CD8-positive, alpha-beta memory T cell (primary cell): ENCODE results near the gene AP3B2. TPM values are rescaled to one million over a fixed set of nuclear protein-coding genes. Genes with fewer than 3 reads are reported as not detected.

Experiments used
- CTCF ChIA-PET: fragments of 350-600 bp; sonication (Branson Sonifier 250); formaldehyde crosslinking; loops from one replicate; lab custom pipeline; 2021; ENCODE audit warnings: antibody characterized with exemption; lab: Charles Lee
- POLR2A ChIA-PET: fragments of 350-600 bp; sonication (Branson Sonifier 250); formaldehyde crosslinking; loops from one replicate; lab custom pipeline; 2021; ENCODE audit warnings: antibody characterized with exemption; lab: Charles Lee
- DNase-seq, 5 donors: peaks; one replicate each; pipeline versions ENCODE4 v3.0.0 to v3.0.0-alpha.2; 2020 to 2022; ENCODE audit warnings: mixed read lengths in 1 of 5
- H3K27ac ChIP-seq: one replicate; pipeline ENCODE4 v1.7.0; 2013; ENCODE audit warnings: low read depth, mild to moderate bottlenecking, low read length, moderate library complexity
- H3K27me3 ChIP-seq: 2 replicates; pipeline ENCODE4 v1.7.0; 2013; ENCODE audit warnings: low read length, mild to moderate bottlenecking; ENCODE audit not compliant: insufficient read depth, poor library complexity, severe bottlenecking
- H3K36me3 ChIP-seq: 2 replicates; pipeline ENCODE4 v1.7.0; 2013; ENCODE audit warnings: mild to moderate bottlenecking, low read length, moderate library complexity; ENCODE audit not compliant: insufficient read depth
- H3K4me1 ChIP-seq: 2 replicates; pipeline ENCODE4 v1.7.0; 2013; ENCODE audit warnings: mild to moderate bottlenecking, low read length, moderate library complexity; ENCODE audit not compliant: insufficient read depth
- H3K4me3 ChIP-seq: 2 replicates; pipeline ENCODE4 v1.7.0; 2013; ENCODE audit warnings: mild to moderate bottlenecking, low read length
- H3K9me3 ChIP-seq: 2 replicates; pipeline ENCODE4 v1.7.0; 2013; ENCODE audit warnings: mild to moderate bottlenecking, low read length
- H3K27ac Mint-ChIP-seq, 8 donors: one replicate each; pipeline ENCODE4 v1.8.0; 2020 to 2021; ENCODE audit warnings: mixed read lengths in 8 of 8, mild to moderate bottlenecking in 6 of 8, inconsistent platforms in 3 of 8, moderate library complexity in 3 of 8
- H3K27me3 Mint-ChIP-seq, 2 donors: one replicate each; pipeline ENCODE4 v1.8.0; 2020 to 2021; ENCODE audit warnings: mixed read lengths in 2 of 2, mild to moderate bottlenecking in 1 of 2, moderate library complexity in 1 of 2
- H3K36me3 Mint-ChIP-seq, 3 donors: one replicate each; pipeline ENCODE4 v1.8.0; 2020 to 2021; ENCODE audit warnings: mixed read lengths in 3 of 3, inconsistent platforms in 1 of 3, mild to moderate bottlenecking in 1 of 3
- H3K4me1 Mint-ChIP-seq, 3 donors: one replicate each; pipeline ENCODE4 v1.8.0; 2020 to 2021; ENCODE audit warnings: mixed read lengths in 3 of 3, inconsistent platforms in 1 of 3, mild to moderate bottlenecking in 1 of 3
- H3K4me3 Mint-ChIP-seq, 7 donors: one replicate each; pipeline ENCODE4 v1.8.0; 2020 to 2021; ENCODE audit warnings: mixed read lengths in 7 of 7, mild to moderate bottlenecking in 6 of 7, moderate library complexity in 4 of 7, inconsistent platforms in 2 of 7
- H3K9me3 Mint-ChIP-seq, 5 donors: one replicate each; pipeline ENCODE4 v1.8.0; 2020 to 2022; ENCODE audit warnings: mixed read lengths in 5 of 5, mild to moderate bottlenecking in 3 of 5, moderate library complexity in 2 of 5, inconsistent platforms in 1 of 5
- polyA plus RNA-seq: library from polyadenylated mRNA; unstranded; fragments of 300-500 nt; fragmentation: Illumina TruSeq; gene quantifications from one replicate; pipeline ENCODE4 v1.2.3, GENCODE V29; 2021
- total RNA-seq, 2 experiments: library from RNA; stranded (reverse); gene quantifications; one replicate each; pipeline ENCODE4 v1.2.3, GENCODE V29; 2021

AP3B2 gene
- total and polyA plus RNA-seq, 3 experiments from 2014 or later: 0.16 to 0.61 TPM; not detected in 1

- ChIA-PET POLR2A (no interaction called here), CTCF (no interaction called here)
- Mint-ChIP-seq H3K4me1 (no peaks in the 10 kb centered on the region), H3K4me3 (no peak overlapping the region), H3K27ac (no peak overlapping the region), H3K36me3 (no peaks in the 10 kb centered on the region), H3K9me3 (no peaks in the 10 kb centered on the region), H3K27me3 (peaks cover 20 to 61% of the 10 kb centered on the region in 2 donors)
- H3K36me3 ChIP-seq: no peaks in the 10 kb centered on the region
- no peaks in the 10 kb centered on the region for H3K9me3 ChIP-seq
- H3K4me3 ChIP-seq: no peak overlapping the region
- H3K27me3 ChIP-seq: no peaks in the 10 kb centered on the region
- H3K27ac ChIP-seq: no peak overlapping the region
- H3K4me1 ChIP-seq: no peaks in the 10 kb centered on the region
- no peak for DNase-seq
These were observed 73.9 kb downstream of the AP3B2 start for GRCh38 chr15:82635798-82636197.

- no peaks in the 10 kb centered on the region for H3K4me1 ChIP-seq
- no peak overlapping the region for H3K27ac Mint-ChIP-seq
- CTCF ChIA-PET: no interaction called here
- no peak overlapping the region for H3K27ac ChIP-seq
- H3K4me3 Mint-ChIP-seq: no peak overlapping the region
- no peaks in the 10 kb centered on the region for H3K36me3 Mint-ChIP-seq
- no peaks in the 10 kb centered on the region for H3K36me3 ChIP-seq
- no peaks in the 10 kb centered on the region for H3K9me3 ChIP-seq
- no peak for DNase-seq
- no peaks in the 10 kb centered on the region for H3K9me3 Mint-ChIP-seq
- peaks cover under 1 to 18% of the 10 kb centered on the region in 2 donors for H3K27me3 Mint-ChIP-seq
- H3K4me1 Mint-ChIP-seq: no peaks in the 10 kb centered on the region
- H3K4me3 ChIP-seq: no peak overlapping the region
- POLR2A ChIA-PET: no interaction called here
- H3K27me3 ChIP-seq: no peaks in the 10 kb centered on the region
These were observed 79.6 kb downstream of the AP3B2 start for GRCh38 chr15:82630033-82630432.

GRCh38 chr15:82625136-82625535, 84.5 kb downstream of the AP3B2 start:
- POLR2A ChIA-PET: no interaction called here

DNA sequence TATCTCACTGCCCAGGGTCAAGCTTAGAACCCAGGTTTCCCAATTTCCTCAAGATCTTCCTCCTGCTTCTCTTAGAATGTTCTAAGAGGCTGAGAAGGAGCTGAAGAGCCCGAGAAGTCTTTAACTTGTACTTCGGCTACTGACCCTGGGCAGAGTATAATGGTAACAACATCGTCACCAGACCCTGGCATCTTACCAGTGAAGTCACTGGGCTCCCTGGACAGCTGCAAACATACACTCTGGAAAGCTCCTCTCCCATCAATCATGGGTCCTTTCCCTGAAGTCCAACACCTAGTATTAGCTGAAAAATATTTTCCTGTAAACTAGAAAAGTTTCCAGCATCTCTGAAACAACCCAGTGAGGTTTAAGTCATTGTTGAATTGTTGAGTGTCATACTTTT, 85.2 kb downstream of the AP3B2 start:
- Histone ChIP-seq H3K27ac (no peak overlapping the region), H3K4me3 (no peak overlapping the region), H3K4me1 (no peaks in the 10 kb centered on the region), H3K27me3 (no peaks in the 10 kb centered on the region), H3K9me3 (no peaks in the 10 kb centered on the region), H3K36me3 (no peaks in the 10 kb centered on the region)
- Mint-ChIP-seq H3K4me1 (no peaks in the 10 kb centered on the region), H3K27ac (no peak overlapping the region), H3K4me3 (no peak overlapping the region), H3K27me3 (peaks cover 0 to 12% of the 10 kb centered on the region in 2 donors), H3K9me3 (no peaks in the 10 kb centered on the region), H3K36me3 (no peaks in the 10 kb centered on the region)
- POLR2A ChIA-PET: no interaction called here
- CTCF ChIA-PET: interaction anchor here (0.9 kb wide), 1 partner anchor 15 kb away, joined by 3 read pairs; no protein-coding TSS in a partner anchor
- no peak for DNase-seq

More at GRCh38 chr15:82625136-82625535, 84.5 kb downstream of the AP3B2 start:
- no peaks in the 10 kb centered on the region for H3K9me3 Mint-ChIP-seq
- no peaks in the 10 kb centered on the region for H3K4me1 Mint-ChIP-seq
- H3K27me3 Mint-ChIP-seq: peaks cover 0 to 6% of the 10 kb centered on the region in 2 donors
- no peaks in the 10 kb centered on the region for H3K4me1 ChIP-seq
- no peaks in the 10 kb centered on the region for H3K9me3 ChIP-seq
- CTCF ChIA-PET: interaction anchor here (0.9 kb wide), 1 partner anchor 16 kb away, joined by 3 read pairs; no protein-coding TSS in a partner anchor
- no peaks in the 10 kb centered on the region for H3K36me3 ChIP-seq
- no peak overlapping the region for H3K4me3 ChIP-seq
- DNase-seq: no peak
- no peak overlapping the region for H3K27ac Mint-ChIP-seq
- H3K4me3 Mint-ChIP-seq: peak overlapping the region in 1 of 7 donors; percentile 21
- H3K27me3 ChIP-seq: no peaks in the 10 kb centered on the region
- H3K36me3 Mint-ChIP-seq: no peaks in the 10 kb centered on the region
- no peak overlapping the region for H3K27ac ChIP-seq

- POLR2A ChIA-PET: no interaction called here
- no peaks in the 10 kb centered on the region for H3K9me3 Mint-ChIP-seq
These were observed 85.7 kb downstream of the AP3B2 start for GRCh38 chr15:82624008-82624407.

GRCh38 chr15:82621970-82622369, 87.7 kb downstream of the AP3B2 start:
- POLR2A ChIA-PET: no interaction called here
- no peaks in the 10 kb centered on the region for H3K9me3 Mint-ChIP-seq

More at GRCh38 chr15:82624008-82624407, 85.7 kb downstream of the AP3B2 start:
- Mint-ChIP-seq H3K4me3 (no peak overlapping the region), H3K4me1 (no peaks in the 10 kb centered on the region), H3K36me3 (no peaks in the 10 kb centered on the region), H3K27ac (no peak overlapping the region), H3K27me3 (peaks cover 0 to 12% of the 10 kb centered on the region in 2 donors)
- Histone ChIP-seq H3K27ac (no peak overlapping the region), H3K9me3 (no peaks in the 10 kb centered on the region), H3K27me3 (no peaks in the 10 kb centered on the region), H3K4me1 (no peaks in the 10 kb centered on the region), H3K4me3 (no peak overlapping the region), H3K36me3 (no peaks in the 10 kb centered on the region)
- CTCF ChIA-PET: interaction anchor here (0.9 kb wide), 1 partner anchor 15 kb away, joined by 3 read pairs; no protein-coding TSS in a partner anchor
- DNase-seq: no peak

DNA sequence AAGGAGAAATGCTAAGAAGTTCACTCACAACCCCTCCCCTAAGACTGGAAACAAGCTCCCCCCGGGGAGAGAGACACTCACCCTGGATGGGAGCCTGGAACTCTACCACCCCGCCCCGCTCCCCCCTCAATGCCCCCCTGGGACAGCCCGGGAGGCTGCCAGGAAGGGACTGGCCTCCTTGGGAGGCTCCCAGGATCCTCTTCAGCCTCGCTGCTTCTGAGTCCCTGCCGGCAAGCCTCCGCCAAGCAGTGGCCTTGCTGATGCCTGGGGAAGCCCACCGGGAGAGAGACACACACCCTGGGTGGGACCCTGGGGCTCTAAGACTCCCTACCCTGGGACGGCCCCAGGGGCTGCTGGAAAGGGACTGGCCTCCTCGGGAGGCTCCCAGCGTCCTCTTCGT, 95.9 kb downstream of the AP3B2 start:
- Mint-ChIP-seq H3K4me1 (no peaks in the 10 kb centered on the region), H3K4me3 (no peak overlapping the region), H3K36me3 (no peaks in the 10 kb centered on the region), H3K27me3 (peaks cover 3 to 15% of the 10 kb centered on the region in 2 donors), H3K9me3 (no peaks in the 10 kb centered on the region), H3K27ac (no peak overlapping the region)
- no peaks in the 10 kb centered on the region for H3K27me3 ChIP-seq
- H3K27ac ChIP-seq: no peak overlapping the region
- H3K4me3 ChIP-seq: no peak overlapping the region
- no peaks in the 10 kb centered on the region for H3K36me3 ChIP-seq
- ChIA-PET CTCF (interaction anchor here (0.8 kb wide), 1 partner anchor 10 kb away, joined by 4 read pairs; no protein-coding TSS in a partner anchor), POLR2A (no interaction called here)
- DNase-seq: no peak
- H3K4me1 ChIP-seq: no peaks in the 10 kb centered on the region
- no peaks in the 10 kb centered on the region for H3K9me3 ChIP-seq

More at GRCh38 chr15:82621970-82622369, 87.7 kb downstream of the AP3B2 start:
- Histone ChIP-seq H3K27me3 (no peaks in the 10 kb centered on the region), H3K27ac (no peak overlapping the region), H3K9me3 (no peaks in the 10 kb centered on the region), H3K4me3 (no peak overlapping the region), H3K36me3 (no peaks in the 10 kb centered on the region), H3K4me1 (no peaks in the 10 kb centered on the region)
- Mint-ChIP-seq H3K36me3 (no peaks in the 10 kb centered on the region), H3K27me3 (peaks cover 0 to 16% of the 10 kb centered on the region in 2 donors), H3K4me3 (no peak overlapping the region), H3K27ac (no peak overlapping the region), H3K4me1 (no peaks in the 10 kb centered on the region)
- CTCF ChIA-PET: interaction anchor here (1.3 kb wide), 1 partner anchor 28 kb away, joined by 3 read pairs; no protein-coding TSS in a partner anchor
- DNase-seq: no peak

DNA sequence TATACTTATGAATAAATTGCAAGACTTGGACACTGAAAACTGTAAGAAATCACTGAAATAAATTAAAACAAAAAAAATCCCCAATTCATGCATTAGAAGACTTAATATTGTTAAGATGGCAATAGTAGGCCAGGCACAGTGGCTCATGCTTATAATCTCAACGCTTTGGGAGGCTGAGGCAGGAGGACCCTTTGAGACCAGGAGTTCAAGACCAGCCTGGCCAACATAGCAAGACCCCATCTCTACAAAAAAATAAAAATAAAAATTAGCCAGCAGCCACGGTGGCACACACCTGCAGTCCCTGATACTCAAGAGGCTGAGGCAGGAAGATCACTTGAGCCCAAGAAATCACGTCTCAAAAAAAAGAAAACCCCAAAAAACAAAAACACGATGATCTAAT, 98.3 kb downstream of the AP3B2 start:
- H3K4me3 ChIP-seq: no peak overlapping the region
- H3K27ac Mint-ChIP-seq: no peak overlapping the region
- ChIA-PET CTCF (no interaction called here), POLR2A (no interaction called here)
- peaks cover 4 to 8% of the 10 kb centered on the region in 2 donors for H3K27me3 Mint-ChIP-seq
- no peak overlapping the region for H3K27ac ChIP-seq
- DNase-seq: no peak
- H3K36me3 ChIP-seq: no peaks in the 10 kb centered on the region
- no peaks in the 10 kb centered on the region for H3K4me1 Mint-ChIP-seq
- no peak overlapping the region for H3K4me3 Mint-ChIP-seq
- H3K9me3 ChIP-seq: no peaks in the 10 kb centered on the region
- H3K36me3 Mint-ChIP-seq: no peaks in the 10 kb centered on the region
- H3K27me3 ChIP-seq: no peaks in the 10 kb centered on the region
- H3K9me3 Mint-ChIP-seq: no peaks in the 10 kb centered on the region
- H3K4me1 ChIP-seq: no peaks in the 10 kb centered on the region
